Body of pancreas (tissue), 4 donors: ENCODE measurements around the gene AUTS2. TPM values are rescaled to one million over a fixed set of nuclear protein-coding genes. Genes with fewer than 3 reads are reported as not detected.

Experiments used
- ATAC-seq: fragments of 150-250 bp; one replicate; pipeline ENCODE4 v1.9.1; 2016
- DNase-seq, 4 donors: peaks; one replicate each; pipeline ENCODE4 v3.0.0-alpha.2; 2019
- H3K27ac ChIP-seq, 4 donors: fragments of 200-600 bp; sonication (generic); 1 replicate in 3 of 4; 2 replicates in 1 of 4; pipeline versions ENCODE4 v1.5.1 to v1.6.1; 2016 to 2019; ENCODE audit warnings: mild to moderate bottlenecking in 1 of 4, mixed read lengths in 1 of 4, moderate library complexity in 1 of 4
- H3K27me3 ChIP-seq, 2 donors: fragments of 200-600 bp; sonication (generic); one replicate each; pipeline ENCODE4 v1.6.0; 2016; ENCODE audit warnings: mild to moderate bottlenecking in 1 of 2
- H3K36me3 ChIP-seq, 2 donors: fragments of 200-600 bp; sonication (generic); replicated peaks in 1 of 2; 2 replicates each; pipeline ENCODE4 v1.5.1; 2016; ENCODE audit warnings: low read depth in 2 of 2; ENCODE audit not compliant: insufficient read depth in 1 of 2
- H3K4me1 ChIP-seq: fragments of 200-600 bp; sonication (generic); one replicate; pipeline ENCODE4 v1.6.0; 2016
- H3K4me3 ChIP-seq, 2 donors: fragments of 200-600 bp; sonication (generic); 1 replicate in 1 of 2; 2 replicates in 1 of 2; pipeline ENCODE4 v1.5.1; 2016 to 2019
- H3K9me3 ChIP-seq, 3 donors: fragments of 200-600 bp; sonication (generic); 1 replicate in 2 of 3; 2 replicates in 1 of 3; pipeline ENCODE4 v1.5.1; 2016
- POLR2A ChIP-seq, 3 donors: fragments of 450-650 bp; IDR thresholded peaks; one replicate each; pipeline ENCODE4 v1.6.1; 2016; ENCODE audit warnings: antibody characterized with exemption in 3 of 3, mild to moderate bottlenecking in 2 of 3
- WGBS, 2 donors: methylation state at CpG; one replicate each; pipeline ENCODE4 v1.1.5; 2017; 5-methylcytosine and 5-hydroxymethylcytosine counted together
- intact Hi-C: fragments of 100-400 bp; cut with DNase I; formaldehyde crosslinking; loops from one replicate; pipeline ENCODE4 v1.15.1; 2023
- total RNA-seq, 2 donors: library from RNA; depleted of rRNA; stranded (reverse); fragments of >200 nt; gene quantifications; one replicate each; pipeline ENCODE4 v1.1.0, GENCODE V29; 2016
- TF ChIP-seq, protein P1 (sequence below), 7 experiments: fragments of 450-650 bp in 4 of 7; fragments of 200-600 bp in 3 of 7; sonication (generic) in 3 of 7; IDR thresholded peaks; one replicate each; pipeline ENCODE4 v1.5.1; 2016 to 2019; ENCODE audit warnings: antibody characterized with exemption in 7 of 7

AUTS2 gene
- total RNA-seq, 2 donors from 2014 or later: 11.7 to 18.5 TPM

DNA sequence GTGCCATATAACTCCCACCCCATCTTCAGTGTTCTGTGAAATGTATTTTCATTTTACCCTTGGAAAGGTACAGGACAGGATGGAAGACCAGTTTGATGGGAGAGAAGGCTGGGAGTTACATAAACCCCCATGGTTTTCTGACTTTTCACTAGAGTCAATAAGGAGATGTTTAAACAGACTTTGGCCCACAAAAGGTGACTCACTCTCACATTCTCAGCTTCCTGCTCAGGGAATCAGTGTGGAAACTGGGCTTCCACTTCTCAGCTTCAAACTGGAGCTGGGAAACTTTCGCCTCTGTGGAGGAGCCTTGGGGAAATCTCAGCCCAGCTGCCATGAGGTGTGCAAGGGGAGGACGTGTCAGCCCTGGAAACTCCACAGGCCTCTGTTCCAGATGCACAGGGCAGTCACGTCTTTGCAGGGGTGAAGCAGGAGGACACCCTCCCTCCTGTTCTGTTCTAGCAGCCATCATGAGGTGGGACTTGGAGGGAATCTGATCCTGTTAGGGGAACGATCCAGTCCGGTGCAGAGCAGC, 973.2 kb downstream of the AUTS2 start:
- H3K4me1 ChIP-seq: peaks cover 23% of the 10 kb centered on the region
- WGBS, 2 donors: 83 to 92% methylated on average over 5 of the region's 5 CpGs
- H3K4me3 ChIP-seq: no peak overlapping the region
- H3K36me3 ChIP-seq: no peaks in the 10 kb centered on the region
- H3K27me3 ChIP-seq: no peaks in the 10 kb centered on the region
- peak in 1 of 4 donors; percentile 15 for DNase-seq
- no peaks in the 10 kb centered on the region for H3K9me3 ChIP-seq
- no peak for ATAC-seq
- H3K27ac ChIP-seq: no peak overlapping the region
- TF ChIP-seq, protein P1, sequence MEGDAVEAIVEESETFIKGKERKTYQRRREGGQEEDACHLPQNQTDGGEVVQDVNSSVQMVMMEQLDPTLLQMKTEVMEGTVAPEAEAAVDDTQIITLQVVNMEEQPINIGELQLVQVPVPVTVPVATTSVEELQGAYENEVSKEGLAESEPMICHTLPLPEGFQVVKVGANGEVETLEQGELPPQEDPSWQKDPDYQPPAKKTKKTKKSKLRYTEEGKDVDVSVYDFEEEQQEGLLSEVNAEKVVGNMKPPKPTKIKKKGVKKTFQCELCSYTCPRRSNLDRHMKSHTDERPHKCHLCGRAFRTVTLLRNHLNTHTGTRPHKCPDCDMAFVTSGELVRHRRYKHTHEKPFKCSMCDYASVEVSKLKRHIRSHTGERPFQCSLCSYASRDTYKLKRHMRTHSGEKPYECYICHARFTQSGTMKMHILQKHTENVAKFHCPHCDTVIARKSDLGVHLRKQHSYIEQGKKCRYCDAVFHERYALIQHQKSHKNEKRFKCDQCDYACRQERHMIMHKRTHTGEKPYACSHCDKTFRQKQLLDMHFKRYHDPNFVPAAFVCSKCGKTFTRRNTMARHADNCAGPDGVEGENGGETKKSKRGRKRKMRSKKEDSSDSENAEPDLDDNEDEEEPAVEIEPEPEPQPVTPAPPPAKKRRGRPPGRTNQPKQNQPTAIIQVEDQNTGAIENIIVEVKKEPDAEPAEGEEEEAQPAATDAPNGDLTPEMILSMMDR (IDR thresholded peaks at IDR 0.05): no peak
- no peak for TF ChIP-seq POLR2A (IDR thresholded peaks at IDR 0.05)
- intact Hi-C loops: no loop called here

GRCh38 chr7:70571961-70572360, 973.7 kb downstream of the AUTS2 start:
- intact Hi-C loops: no loop called here
- DNase-seq: no peak
- no peak overlapping the region for H3K27ac ChIP-seq
- no peaks in the 10 kb centered on the region for H3K36me3 ChIP-seq
- H3K27me3 ChIP-seq: no peaks in the 10 kb centered on the region
- no peaks in the 10 kb centered on the region for H3K9me3 ChIP-seq
- 93 to 94% methylated on average over 10 of the region's 10 CpGs for WGBS, 2 donors
- no peak overlapping the region for H3K4me3 ChIP-seq
- no peak for ATAC-seq
- TF ChIP-seq POLR2A (IDR thresholded peaks at IDR 0.05): no peak
- TF ChIP-seq, protein P1 (IDR thresholded peaks at IDR 0.05): no peak
- peaks cover 23% of the 10 kb centered on the region for H3K4me1 ChIP-seq

GRCh38 chr7:70572571-70572970, 974.3 kb downstream of the AUTS2 start:
- Histone ChIP-seq H3K27ac (no peak overlapping the region), H3K4me3 (no peak overlapping the region), H3K9me3 (no peaks in the 10 kb centered on the region), H3K4me1 (peaks cover 23% of the 10 kb centered on the region), H3K36me3 (no peaks in the 10 kb centered on the region), H3K27me3 (no peaks in the 10 kb centered on the region)
- ATAC-seq (no peak), DNase-seq (no peak)
- intact Hi-C loops: no loop called here
- TF ChIP-seq, protein P1 (IDR thresholded peaks at IDR 0.05): no peak
- TF ChIP-seq POLR2A (IDR thresholded peaks at IDR 0.05): no peak
- WGBS, 2 donors: 92% methylated on average over 6 of the region's 6 CpGs

GRCh38 chr7:70573071-70573661, 974.9 kb downstream of the AUTS2 start:
- intact Hi-C loops: no loop called here
- ATAC-seq (no peak), DNase-seq (no peak)
- H3K9me3 ChIP-seq: no peaks in the 10 kb centered on the region
- 87 to 90% methylated on average over 9 of the region's 9 CpGs for WGBS, 2 donors
- H3K27ac ChIP-seq: no peak overlapping the region
- TF ChIP-seq, protein P1 (IDR thresholded peaks at IDR 0.05): no peak
- TF ChIP-seq POLR2A (IDR thresholded peaks at IDR 0.05): no peak
- H3K4me1 ChIP-seq: peaks cover 23% of the 10 kb centered on the region
- no peaks in the 10 kb centered on the region for H3K36me3 ChIP-seq
- H3K27me3 ChIP-seq: no peaks in the 10 kb centered on the region
- no peak overlapping the region for H3K4me3 ChIP-seq

DNA sequence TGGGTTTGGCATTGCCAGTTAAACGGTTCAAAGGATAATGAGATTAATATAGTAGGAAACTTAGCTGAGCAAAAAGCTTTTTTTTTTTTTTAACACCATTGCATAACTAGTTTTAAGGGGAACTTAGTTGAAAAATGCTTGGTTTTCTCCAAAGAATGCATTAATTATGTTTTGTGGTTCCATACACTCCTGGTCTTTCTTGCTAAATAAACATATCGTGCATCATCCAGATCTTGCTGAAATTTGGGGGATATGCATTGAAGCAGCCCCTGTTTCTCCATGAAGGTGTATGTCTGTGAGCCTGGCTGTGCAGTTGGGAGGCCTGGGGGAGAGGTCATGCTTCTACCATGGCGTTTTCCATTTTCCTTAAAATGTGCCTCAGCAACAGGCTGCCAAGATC, 975.4 kb downstream of the AUTS2 start:
- DNase-seq (no peak), ATAC-seq (no peak)
- no peak for TF ChIP-seq POLR2A (IDR thresholded peaks at IDR 0.05)
- H3K9me3 ChIP-seq: no peaks in the 10 kb centered on the region
- H3K4me3 ChIP-seq: no peak overlapping the region
- no peaks in the 10 kb centered on the region for H3K36me3 ChIP-seq
- no peaks in the 10 kb centered on the region for H3K27me3 ChIP-seq
- H3K4me1 ChIP-seq: peaks cover 19% of the 10 kb centered on the region
- WGBS, 2 donors: 95 to 96% methylated on average over 3 of the region's 3 CpGs
- intact Hi-C loops: no loop called here
- H3K27ac ChIP-seq: no peak overlapping the region
